GM23338 (cell line): Measurements from ENCODE around the gene FAM219A. TPM values are rescaled to one million over a fixed set of nuclear protein-coding genes. Genes with fewer than 3 reads are reported as not detected.

Experiments
- ATAC-seq: fragments of 200-7000 bp; cut with Tn5 transposase; 3 replicates; pipeline ENCODE4 v1.9.1; 2020
- DNase-seq: peaks from one replicate; pipeline ENCODE4 v3.0.0-alpha.2; 2015; ENCODE audit warnings: low spot score
- H2AFZ ChIP-seq: fragments of 200-600 bp; sonication (generic); 2 replicates; pipeline ENCODE4 v1.8.0; 2016; ENCODE audit warnings: antibody characterized with exemption, mild to moderate bottlenecking, moderate library complexity
- H3F3A ChIP-seq: fragments of 200-600 bp; sonication (generic); replicated peaks from 2 replicates; pipeline ENCODE4 v1.8.0; 2017; ENCODE audit warnings: antibody characterized with exemption, mixed run types, low read depth
- H3K27ac ChIP-seq: fragments of 200-600 bp; sonication (generic); 2 replicates; pipeline ENCODE4 v1.6.1; 2016; ENCODE audit warnings: low read depth
- H3K27me3 ChIP-seq: fragments of 200-600 bp; sonication (generic); 2 replicates; pipeline ENCODE4 v1.8.0; 2016; ENCODE audit warnings: mild to moderate bottlenecking, mixed run types, moderate library complexity; ENCODE audit not compliant: insufficient read depth
- H3K36me3 ChIP-seq: fragments of 200-600 bp; sonication (generic); 2 replicates; pipeline ENCODE4 v1.8.0; 2016; ENCODE audit warnings: mild to moderate bottlenecking; ENCODE audit not compliant: insufficient read depth
- H3K4me1 ChIP-seq: fragments of 200-600 bp; sonication (generic); 2 replicates; pipeline ENCODE4 v1.8.0; 2016; ENCODE audit warnings: mild to moderate bottlenecking, moderate library complexity; ENCODE audit not compliant: insufficient read depth
- H3K4me2 ChIP-seq: fragments of 200-600 bp; sonication (generic); 2 replicates; pipeline ENCODE4 v1.7.1; 2017; ENCODE audit warnings: mixed run types
- H3K4me3 ChIP-seq: fragments of 200-600 bp; sonication (generic); 2 replicates; pipeline ENCODE4 v1.6.1; 2016; ENCODE audit warnings: mixed run types
- H3K79me2 ChIP-seq: fragments of 200-600 bp; sonication (generic); replicated peaks from 2 replicates; pipeline ENCODE4 v1.8.0; 2017; ENCODE audit warnings: mild to moderate bottlenecking; ENCODE audit not compliant: insufficient read depth
- H3K9me2 ChIP-seq: fragments of 200-600 bp; sonication (generic); 2 replicates; pipeline ENCODE4 v1.8.0; 2017; ENCODE audit not compliant: insufficient read depth
- H4K20me1 ChIP-seq: fragments of 200-600 bp; sonication (generic); replicated peaks from 2 replicates; pipeline ENCODE4 v1.8.0; 2017; ENCODE audit warnings: mild to moderate bottlenecking; ENCODE audit not compliant: insufficient read depth
- H3K27ac Mint-ChIP-seq: 2 replicates; pipeline ENCODE4 v1.8.0; 2020; ENCODE audit warnings: inconsistent platforms, mild to moderate bottlenecking, moderate library complexity, mixed read lengths
- H3K27me3 Mint-ChIP-seq: 3 replicates; pipeline ENCODE4 v1.8.0; 2022; ENCODE audit warnings: low read depth, mild to moderate bottlenecking, moderate library complexity, mixed read lengths, inconsistent platforms; ENCODE audit not compliant: insufficient read depth, poor library complexity
- H3K36me3 Mint-ChIP-seq: 3 replicates; pipeline ENCODE4 v1.8.0; 2021; ENCODE audit warnings: low read depth, mild to moderate bottlenecking, inconsistent platforms, moderate library complexity, mixed read lengths
- H3K4me1 Mint-ChIP-seq: 3 replicates; pipeline ENCODE4 v1.8.0; 2020; ENCODE audit warnings: mild to moderate bottlenecking, inconsistent platforms, mixed read lengths
- H3K4me3 Mint-ChIP-seq: 3 replicates; pipeline ENCODE4 v1.8.0; 2021; ENCODE audit warnings: moderate library complexity, mild to moderate bottlenecking, inconsistent platforms, mixed read lengths
- H3K9me3 Mint-ChIP-seq: 3 replicates; pipeline ENCODE4 v1.8.0; 2020; ENCODE audit warnings: moderate library complexity, mild to moderate bottlenecking, inconsistent platforms, mixed read lengths
- CREB1 ChIP-seq: fragments of 250-450 bp; sonication (Bioruptor Pico); IDR thresholded peaks from 2 replicates; pipeline ENCODE4 v1.5.0; 2020; ENCODE audit warnings: low read depth, mild to moderate bottlenecking, moderate library complexity
- JUNB ChIP-seq: IDR thresholded peaks from one replicate; pipeline ENCODE4 v1.6.1; 2016; ENCODE audit warnings: antibody characterized with exemption; ENCODE audit not compliant: unreplicated experiment
- POLR2AphosphoS5 ChIP-seq: IDR thresholded peaks from 2 replicates; pipeline ENCODE4 v1.6.1; 2016; ENCODE audit warnings: antibody characterized with exemption, low read depth
- polyA plus RNA-seq: library from polyadenylated mRNA; unstranded; fragments of >200 nt; fragmentation: Nextera tagmentation; extraction: Ambion mirVana; gene quantifications from 2 replicates; pipeline ENCODE4 v1.2.1, GENCODE V29; 2016
- total RNA-seq: library from RNA; depleted of rRNA; stranded (reverse); fragments of >200 nt; shearing (Covaris generic); gene quantifications from 2 replicates; pipeline ENCODE4 v1.2.3, GENCODE V29; 2014
- TF ChIP-seq, protein P1 (sequence below), 2 experiments: fragments of 200-600 bp in 1 of 2; sonication (generic) in 1 of 2; conservative IDR thresholded peaks; 2 replicates each; pipeline versions ENCODE4 v1.5.1 to v1.6.1; 2016 to 2017; ENCODE audit warnings: antibody characterized with exemption in 2 of 2, low read depth in 2 of 2, mild to moderate bottlenecking in 2 of 2, moderate library complexity in 1 of 2
- TF ChIP-seq, protein P2 (sequence below): fragments of 250-450 bp; sonication (Bioruptor Pico); IDR thresholded peaks from 2 replicates; pipeline ENCODE4 v1.5.0; 2020; ENCODE audit warnings: mild to moderate bottlenecking, moderate library complexity

FAM219A gene
- total and polyA plus RNA-seq, 2 experiments from 2014 or later, result 3.8 to 7.2 TPM

DNA sequence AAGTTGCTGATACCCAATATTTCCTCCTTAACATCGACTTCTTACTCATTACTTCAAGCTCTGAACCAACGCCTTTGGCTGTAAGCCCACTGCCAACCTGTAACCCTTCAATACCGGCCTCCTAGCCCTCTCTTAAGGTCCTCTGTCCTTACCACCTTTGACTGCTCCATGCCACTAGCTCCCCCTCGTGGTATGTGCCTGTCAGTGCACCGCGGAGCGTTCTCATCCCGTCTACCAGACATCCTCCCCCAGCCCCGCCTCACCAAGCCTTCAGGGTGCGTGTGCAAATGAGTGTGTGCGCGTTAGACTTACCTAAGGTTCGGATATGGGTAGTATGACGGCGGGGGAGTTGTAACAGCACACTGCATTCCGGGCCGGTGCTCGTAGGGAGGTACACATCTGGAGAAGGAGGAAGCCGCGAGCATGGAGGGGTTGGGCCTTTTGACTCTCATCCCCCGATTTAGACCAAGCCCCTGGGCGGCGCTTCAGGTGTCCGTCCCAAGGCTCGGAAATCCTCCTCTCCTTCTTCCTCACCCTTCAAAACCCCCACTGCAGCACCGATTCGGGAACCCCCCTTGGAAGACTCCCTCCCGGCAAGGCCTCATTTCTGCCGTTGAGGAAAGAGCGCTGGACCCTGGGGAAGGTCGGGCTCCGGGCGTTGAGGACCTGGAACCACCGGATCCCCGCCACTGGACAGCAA is 78.9 kb downstream of the FAM219A start:
- DNase-seq (peak; percentile 93), ATAC-seq (peak; percentile 22)
- Histone ChIP-seq H3K27me3 (peaks cover 51% of the 10 kb centered on the region), H3K9me2 (no peaks in the 10 kb centered on the region), H3K4me3 (peak overlapping the region; percentile 67), H3K79me2 (no peaks in the 10 kb centered on the region), H4K20me1 (no peaks in the 10 kb centered on the region), H2AFZ (peak overlapping the region; percentile 100), H3K4me2 (peak overlapping the region; percentile 97), H3K36me3 (no peaks in the 10 kb centered on the region), H3K27ac (no peak overlapping the region), H3K4me1 (peaks cover 25% of the 10 kb centered on the region), H3F3A (no peaks in the 10 kb centered on the region; the same call in 1 of the 2 replicates)
- Mint-ChIP-seq H3K4me3 (peak overlapping the region; percentile 89), H3K4me1 (peaks cover 25% of the 10 kb centered on the region), H3K27ac (no peak overlapping the region), H3K9me3 (no peaks in the 10 kb centered on the region; the same call in 2 of the 3 replicates), H3K27me3 (peaks cover 41% of the 10 kb centered on the region), H3K36me3 (no peaks in the 10 kb centered on the region)
- TF ChIP-seq, protein P1, sequence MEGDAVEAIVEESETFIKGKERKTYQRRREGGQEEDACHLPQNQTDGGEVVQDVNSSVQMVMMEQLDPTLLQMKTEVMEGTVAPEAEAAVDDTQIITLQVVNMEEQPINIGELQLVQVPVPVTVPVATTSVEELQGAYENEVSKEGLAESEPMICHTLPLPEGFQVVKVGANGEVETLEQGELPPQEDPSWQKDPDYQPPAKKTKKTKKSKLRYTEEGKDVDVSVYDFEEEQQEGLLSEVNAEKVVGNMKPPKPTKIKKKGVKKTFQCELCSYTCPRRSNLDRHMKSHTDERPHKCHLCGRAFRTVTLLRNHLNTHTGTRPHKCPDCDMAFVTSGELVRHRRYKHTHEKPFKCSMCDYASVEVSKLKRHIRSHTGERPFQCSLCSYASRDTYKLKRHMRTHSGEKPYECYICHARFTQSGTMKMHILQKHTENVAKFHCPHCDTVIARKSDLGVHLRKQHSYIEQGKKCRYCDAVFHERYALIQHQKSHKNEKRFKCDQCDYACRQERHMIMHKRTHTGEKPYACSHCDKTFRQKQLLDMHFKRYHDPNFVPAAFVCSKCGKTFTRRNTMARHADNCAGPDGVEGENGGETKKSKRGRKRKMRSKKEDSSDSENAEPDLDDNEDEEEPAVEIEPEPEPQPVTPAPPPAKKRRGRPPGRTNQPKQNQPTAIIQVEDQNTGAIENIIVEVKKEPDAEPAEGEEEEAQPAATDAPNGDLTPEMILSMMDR (conservative IDR thresholded peaks at IDR 0.05; ENCODE audit: low read depth in 2 of 2), result peak; percentile 97 to 100
- TF ChIP-seq CREB1 (no peak; the same call in 1 of the 2 replicates), JUNB (peak; percentile 72), POLR2AphosphoS5 (no peak)
- TF ChIP-seq, protein P2, sequence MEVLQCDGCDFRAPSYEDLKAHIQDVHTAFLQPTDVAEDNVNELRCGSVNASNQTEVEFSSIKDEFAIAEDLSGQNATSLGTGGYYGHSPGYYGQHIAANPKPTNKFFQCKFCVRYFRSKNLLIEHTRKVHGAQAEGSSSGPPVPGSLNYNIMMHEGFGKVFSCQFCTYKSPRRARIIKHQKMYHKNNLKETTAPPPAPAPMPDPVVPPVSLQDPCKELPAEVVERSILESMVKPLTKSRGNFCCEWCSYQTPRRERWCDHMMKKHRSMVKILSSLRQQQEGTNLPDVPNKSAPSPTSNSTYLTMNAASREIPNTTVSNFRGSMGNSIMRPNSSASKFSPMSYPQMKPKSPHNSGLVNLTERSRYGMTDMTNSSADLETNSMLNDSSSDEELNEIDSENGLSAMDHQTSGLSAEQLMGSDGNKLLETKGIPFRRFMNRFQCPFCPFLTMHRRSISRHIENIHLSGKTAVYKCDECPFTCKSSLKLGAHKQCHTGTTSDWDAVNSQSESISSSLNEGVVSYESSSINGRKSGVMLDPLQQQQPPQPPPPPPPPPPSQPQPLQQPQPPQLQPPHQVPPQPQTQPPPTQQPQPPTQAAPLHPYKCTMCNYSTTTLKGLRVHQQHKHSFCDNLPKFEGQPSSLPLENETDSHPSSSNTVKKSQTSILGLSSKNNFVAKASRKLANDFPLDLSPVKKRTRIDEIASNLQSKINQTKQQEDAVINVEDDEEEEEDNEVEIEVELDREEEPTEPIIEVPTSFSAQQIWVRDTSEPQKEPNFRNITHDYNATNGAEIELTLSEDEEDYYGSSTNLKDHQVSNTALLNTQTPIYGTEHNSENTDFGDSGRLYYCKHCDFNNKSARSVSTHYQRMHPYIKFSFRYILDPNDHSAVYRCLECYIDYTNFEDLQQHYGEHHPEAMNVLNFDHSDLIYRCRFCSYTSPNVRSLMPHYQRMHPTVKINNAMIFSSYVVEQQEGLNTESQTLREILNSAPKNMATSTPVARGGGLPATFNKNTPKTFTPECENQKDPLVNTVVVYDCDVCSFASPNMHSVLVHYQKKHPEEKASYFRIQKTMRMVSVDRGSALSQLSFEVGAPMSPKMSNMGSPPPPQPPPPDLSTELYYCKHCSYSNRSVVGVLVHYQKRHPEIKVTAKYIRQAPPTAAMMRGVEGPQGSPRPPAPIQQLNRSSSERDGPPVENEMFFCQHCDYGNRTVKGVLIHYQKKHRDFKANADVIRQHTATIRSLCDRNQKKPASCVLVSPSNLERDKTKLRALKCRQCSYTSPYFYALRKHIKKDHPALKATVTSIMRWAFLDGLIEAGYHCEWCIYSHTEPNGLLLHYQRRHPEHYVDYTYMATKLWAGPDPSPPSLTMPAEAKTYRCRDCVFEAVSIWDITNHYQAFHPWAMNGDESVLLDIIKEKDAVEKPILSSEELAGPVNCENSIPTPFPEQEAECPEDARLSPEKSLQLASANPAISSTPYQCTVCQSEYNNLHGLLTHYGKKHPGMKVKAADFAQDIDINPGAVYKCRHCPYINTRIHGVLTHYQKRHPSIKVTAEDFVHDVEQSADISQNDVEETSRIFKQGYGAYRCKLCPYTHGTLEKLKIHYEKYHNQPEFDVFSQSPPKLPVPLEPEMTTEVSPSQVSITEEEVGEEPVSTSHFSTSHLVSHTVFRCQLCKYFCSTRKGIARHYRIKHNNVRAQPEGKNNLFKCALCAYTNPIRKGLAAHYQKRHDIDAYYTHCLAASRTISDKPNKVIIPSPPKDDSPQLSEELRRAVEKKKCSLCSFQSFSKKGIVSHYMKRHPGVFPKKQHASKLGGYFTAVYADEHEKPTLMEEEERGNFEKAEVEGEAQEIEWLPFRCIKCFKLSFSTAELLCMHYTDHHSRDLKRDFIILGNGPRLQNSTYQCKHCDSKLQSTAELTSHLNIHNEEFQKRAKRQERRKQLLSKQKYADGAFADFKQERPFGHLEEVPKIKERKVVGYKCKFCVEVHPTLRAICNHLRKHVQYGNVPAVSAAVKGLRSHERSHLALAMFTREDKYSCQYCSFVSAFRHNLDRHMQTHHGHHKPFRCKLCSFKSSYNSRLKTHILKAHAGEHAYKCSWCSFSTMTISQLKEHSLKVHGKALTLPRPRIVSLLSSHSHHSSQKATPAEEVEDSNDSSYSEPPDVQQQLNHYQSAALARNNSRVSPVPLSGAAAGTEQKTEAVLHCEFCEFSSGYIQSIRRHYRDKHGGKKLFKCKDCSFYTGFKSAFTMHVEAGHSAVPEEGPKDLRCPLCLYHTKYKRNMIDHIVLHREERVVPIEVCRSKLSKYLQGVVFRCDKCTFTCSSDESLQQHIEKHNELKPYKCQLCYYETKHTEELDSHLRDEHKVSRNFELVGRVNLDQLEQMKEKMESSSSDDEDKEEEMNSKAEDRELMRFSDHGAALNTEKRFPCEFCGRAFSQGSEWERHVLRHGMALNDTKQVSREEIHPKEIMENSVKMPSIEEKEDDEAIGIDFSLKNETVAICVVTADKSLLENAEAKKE (CRISPR knock-in tag), result 0 out of 2 replicates have a peak, but pooled peaks have one; percentile 3
